Kidney capillary endothelial cell (primary cell): ENCODE results near the gene PALD1.
A peak's percentile ranks its signal among the peaks of the same experiment; 100 is the strongest.
"Not testable (repeated sequence)": the region's sequence is repeated elsewhere in the genome, so short reads cannot be mapped to it uniquely, and the experiment has no call there.

Experiments used
- DNase-seq: peaks from one replicate; pipeline ENCODE4 v3.0.0-alpha.2; 2018; ENCODE audit warnings: low spot score

The PALD1 gene

DNA sequence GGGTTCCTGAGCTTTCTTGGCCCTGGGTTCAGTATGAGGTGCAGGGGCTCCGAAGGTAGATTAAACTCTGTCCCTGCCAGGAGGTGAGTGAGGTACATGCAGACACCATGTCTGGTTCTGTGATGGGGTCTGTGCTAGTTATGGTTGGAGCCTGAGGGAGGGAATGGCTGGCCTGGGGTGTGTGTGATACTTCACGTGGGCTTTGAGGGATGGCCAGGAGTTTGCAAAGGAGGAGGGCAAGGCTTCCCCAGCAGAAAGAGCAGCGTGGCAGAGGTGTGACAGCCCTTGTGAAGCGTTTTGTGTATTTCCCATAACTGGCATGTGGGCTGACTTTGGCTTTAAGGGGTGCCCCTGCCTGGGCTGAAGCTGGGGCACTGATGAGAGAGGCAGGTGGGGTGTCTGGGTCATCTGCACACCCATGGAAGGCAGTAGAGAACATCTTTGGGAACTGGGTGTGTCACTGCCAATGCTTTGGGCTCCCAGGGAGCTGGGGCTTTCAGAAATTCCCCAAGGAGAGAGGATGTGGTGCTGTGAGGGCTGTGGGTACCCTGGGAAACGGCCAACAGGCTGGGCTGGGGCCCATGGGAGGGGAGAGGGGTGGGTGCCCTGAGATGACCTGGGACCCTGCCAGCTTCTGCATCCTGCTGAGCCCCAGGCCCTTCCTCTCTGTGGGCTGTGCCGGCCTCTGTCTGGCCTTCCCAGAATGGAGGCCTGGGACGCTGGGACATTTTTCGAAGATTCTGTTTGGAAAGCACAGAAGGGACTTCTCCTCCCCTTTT, 4.6 kb downstream of the PALD1 start:
- DNase-seq: no peak

DNA sequence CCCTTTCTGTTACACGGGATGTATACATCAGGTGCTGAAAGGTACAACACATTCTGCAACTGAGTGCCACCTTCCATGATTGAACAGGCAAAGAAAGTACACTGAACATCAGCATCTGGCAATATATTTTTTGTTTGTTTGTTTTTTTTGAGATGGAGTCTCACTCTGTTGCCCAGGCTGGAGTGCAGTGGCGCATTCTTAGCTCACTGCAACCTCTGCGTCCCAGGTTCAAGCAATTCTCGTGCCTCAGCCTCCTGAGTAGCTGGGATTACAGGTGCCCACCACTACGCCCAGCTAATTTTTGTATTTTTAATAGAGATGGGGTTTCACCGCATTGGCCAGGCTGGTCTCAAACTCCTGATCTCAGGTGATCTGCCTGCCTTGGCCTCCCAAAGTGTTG, 5.3 kb downstream of the PALD1 start:
- DNase-seq: not testable (repeated sequence)

DNA sequence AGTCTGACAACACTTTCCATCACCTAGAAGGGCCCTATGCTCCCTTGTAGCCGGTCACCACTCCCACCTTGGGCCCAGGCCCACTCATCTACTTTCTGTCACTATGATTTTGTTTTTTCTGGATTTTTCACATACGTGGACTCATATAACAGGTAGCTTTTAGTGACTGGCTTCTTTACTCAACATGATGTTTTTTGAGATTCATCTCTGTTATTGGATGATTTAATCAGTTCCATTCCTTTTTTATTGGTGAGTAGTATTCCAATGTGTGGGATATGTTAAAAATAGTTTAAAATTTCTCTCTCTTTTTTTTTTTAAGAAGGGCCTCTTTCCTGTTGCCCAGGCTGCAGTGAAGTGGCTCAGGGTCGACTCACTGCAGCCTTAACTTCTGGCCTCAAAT, 9.3 kb downstream of the PALD1 start:
- no peak for DNase-seq

DNA sequence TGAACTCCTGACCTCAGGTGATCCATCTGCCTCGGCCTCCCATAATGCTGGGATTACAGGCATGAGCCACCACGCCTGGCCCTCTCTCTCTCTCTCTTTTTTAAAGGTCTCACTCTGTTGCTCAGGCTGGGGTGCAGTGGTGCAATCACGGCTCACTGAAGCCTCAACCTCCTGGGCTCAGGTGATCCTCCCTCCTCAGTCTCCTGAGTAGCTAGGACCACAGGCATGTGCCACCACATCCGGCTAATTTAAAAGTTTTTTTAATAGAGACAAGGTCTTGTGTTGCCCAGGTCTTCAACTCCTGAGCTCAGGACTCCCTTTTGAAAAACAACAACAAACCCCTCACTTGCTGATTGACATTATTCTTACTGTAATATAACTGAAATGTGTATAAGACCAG, 11.6 kb downstream of the PALD1 start:
- no peak for DNase-seq

DNA sequence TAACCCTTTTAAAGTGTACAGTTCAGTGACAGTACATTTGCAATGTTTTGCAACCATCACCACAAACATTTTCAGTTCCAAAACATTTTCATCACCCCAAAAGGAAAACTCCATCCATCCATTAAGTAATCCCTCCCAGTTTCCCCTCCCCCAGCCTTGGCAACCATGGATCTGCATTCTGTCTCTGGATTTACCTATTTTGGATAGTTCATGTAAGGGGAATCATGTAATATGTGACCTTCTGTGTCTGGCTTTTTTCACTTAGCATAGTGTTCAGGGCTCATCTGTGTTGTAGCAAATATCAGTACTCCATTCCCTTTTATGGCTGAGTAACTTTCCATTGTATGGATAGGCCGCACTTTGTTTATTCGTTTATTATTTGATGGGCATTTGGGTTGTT, 13.0 kb downstream of the PALD1 start:
- DNase-seq: no peak

DNA sequence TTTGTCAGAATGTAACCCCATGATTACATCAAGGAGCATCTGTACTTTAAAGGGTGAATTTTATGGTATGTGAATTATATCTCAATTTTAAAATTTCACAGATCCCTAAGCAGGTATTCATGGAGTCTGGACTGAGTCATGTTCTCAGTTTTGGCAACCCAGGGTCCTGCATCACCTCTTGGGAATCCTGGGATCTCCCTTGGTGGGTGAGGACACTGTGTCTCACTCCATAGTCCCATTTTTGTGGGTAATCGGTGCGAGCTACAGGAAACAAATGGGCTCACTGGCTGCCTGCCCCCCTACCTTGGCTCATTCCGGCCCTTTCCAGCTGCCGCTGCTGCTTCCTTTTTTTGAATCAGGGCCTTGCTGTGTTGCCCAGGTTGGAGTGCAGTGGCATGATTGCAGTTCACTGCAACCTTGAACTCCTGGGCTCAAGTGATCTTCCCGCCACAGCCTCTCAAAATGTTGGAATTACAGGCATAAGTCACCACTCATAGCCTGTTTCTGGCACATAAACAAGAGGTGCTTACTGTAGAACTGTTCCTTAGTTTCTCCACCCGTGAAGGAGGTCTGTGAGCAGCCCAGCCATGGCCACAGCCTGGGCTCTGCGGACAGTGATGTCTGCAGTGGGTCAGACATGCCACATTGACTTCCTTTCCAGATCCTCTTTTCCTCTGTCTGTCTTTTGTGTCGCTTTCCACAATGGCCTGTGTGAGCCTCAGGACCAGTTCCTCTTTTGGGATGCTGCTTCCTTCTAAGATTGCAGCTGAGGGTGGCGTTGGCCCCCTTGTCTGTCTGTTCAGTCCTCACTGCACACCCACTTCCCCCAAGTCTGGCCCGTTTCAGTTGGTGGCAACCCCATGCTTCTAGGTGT, 14.5 kb downstream of the PALD1 start:
- DNase-seq: no peak

DNA sequence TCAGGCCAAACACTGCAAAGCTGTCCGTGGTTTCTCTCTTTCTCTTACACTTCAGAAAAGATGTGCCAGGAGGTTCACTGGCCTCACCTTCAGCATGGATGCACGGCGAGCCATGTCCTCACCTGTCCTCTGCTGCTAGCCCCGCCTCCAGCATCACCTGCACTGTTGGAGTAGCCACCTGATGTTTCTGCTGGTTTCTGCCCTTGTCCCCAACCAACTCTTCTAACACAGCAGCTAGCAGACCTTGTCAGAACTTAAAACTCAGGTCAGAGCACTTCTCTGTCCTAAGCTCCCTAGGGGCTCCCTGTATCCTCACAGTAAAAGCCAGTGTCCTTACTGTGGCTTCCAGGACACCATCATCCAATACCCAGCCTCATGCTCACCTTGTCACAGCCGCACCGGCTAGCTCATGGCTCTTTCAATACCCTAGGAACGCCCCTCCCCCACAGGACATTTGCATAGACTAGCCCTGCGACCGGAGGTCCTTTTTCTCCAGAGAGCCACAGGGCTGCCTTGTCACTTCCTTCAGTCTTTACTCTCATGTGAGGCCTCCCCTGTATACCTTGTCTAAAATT, 15.2 kb downstream of the PALD1 start:
- peak; percentile 78 for DNase-seq

DNA sequence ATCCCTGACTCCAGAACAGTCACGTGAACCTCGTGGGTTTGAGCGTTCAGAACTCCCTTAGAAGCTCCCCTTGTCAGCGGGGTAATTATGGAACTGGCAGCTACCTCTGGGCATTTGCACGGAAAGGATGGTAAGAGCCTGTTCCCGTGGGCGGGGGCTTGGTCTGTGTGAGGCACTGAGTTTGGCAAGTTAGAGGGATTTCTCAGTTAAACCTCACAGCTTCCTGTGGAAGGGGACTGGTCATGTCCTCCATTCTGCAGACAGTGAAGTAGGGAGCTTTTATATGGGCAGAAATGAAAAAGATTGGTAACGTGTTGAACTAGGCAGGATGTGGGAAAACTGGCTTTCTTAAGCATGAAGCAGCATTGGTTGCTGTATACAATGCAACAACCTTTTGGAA, 16.0 kb downstream of the PALD1 start:
- DNase-seq: no peak

DNA sequence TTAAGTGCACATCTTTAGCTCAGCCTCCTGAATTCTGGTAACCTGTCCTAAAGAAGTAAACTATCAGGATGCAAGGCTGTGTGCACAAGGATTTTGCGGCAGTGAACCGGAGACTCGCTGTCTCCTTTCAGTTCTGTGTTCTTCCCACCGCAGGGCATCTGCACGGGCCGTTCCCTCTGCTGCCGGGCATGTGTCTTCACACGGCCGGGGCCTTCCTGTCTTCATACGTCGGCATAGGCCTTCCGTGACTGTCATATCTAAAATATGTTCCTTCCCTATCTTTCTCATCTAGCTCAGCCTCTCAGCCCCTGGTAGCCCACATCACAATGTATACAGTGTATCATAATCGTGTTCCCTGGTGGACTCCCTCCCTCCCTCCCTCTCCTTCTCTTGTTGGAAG, 16.4 kb downstream of the PALD1 start:
- peak; percentile 76 for DNase-seq

DNA sequence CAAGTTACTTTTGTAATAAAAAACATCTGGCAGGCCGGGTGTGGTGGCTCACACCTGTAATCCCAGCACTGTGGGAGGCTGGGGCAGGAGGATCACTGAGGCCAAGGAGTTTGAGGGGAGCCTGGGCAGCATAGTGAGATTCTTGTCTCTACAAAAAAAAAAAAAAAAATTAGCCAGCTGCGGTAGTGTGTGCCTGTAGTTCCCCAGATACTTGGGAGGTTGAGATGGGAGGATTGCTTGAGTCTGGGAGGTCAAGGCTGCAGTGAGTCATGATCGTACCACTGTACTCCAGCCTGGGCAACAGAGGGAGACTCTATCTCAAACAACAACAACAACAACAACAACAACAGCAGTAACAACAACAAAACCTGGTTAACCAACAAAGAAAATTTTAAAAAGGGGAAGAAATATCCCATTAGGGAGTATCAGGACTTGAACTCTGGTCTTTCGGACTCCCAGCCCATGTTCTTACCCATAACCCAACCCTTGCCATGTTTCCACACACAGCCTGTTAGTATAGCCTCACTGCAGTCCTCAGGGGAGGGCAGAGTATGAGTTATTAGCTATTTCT, 17.2 kb downstream of the PALD1 start:
- DNase-seq: no peak

DNA sequence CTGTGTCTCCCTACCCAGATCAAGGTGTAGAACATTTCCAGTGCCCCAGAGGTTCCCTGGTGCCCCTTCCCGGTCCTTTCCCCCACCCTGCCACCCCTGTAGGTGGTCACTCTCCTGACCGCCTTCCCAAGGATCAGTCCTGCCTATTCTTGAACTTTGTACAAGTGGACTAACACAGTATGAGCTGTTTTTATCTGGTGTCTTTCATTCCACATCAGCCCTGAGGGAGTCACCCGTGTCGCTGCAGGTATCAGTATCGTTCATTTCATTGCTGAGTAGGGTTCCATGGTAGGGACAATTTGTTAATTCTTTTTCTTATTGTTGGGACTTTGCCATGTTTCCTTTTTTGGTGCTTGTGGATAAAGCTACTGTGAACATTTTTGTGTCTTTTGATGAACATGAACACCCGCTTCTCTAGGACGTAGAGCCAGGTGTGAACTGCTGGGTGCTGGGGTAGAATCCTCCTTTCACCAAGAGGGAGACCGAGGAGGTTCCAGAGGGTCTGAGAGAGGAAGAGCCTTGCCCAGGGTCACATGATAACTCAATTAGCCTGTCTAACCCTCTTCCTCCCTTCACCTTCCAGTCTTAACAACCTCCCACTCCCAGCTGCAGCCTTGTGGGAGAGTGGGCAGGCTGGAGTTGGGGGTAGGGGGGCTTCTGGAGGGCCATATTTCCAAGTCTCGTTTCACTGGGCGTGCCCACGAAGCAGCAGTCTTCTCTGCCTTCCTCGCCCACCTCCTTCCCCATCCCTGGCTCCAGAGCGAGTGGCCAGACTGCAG, 18.0 kb downstream of the PALD1 start:
- DNase-seq: no peak

DNA sequence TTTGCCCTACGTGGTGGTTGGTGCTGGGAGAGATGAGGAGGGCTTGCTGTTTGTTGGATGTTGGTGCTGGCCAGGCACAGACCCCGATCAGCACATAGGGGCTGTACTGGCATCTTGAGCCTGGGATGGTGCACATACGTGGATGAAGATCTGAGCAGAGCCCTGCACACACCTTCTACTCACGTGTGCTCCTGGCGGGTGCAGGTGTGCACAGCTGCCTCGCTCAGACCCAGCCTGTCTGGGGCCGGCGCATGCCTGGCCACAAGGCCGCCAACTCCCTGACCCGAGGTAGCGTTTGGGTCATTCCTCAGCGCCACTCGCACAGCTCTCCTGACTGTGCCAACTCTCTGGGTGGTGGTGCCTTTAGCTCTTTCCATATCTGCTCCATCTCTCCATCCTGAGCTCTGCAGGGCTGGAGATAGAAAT, 18.6 kb downstream of the PALD1 start:
- DNase-seq: no peak

DNA sequence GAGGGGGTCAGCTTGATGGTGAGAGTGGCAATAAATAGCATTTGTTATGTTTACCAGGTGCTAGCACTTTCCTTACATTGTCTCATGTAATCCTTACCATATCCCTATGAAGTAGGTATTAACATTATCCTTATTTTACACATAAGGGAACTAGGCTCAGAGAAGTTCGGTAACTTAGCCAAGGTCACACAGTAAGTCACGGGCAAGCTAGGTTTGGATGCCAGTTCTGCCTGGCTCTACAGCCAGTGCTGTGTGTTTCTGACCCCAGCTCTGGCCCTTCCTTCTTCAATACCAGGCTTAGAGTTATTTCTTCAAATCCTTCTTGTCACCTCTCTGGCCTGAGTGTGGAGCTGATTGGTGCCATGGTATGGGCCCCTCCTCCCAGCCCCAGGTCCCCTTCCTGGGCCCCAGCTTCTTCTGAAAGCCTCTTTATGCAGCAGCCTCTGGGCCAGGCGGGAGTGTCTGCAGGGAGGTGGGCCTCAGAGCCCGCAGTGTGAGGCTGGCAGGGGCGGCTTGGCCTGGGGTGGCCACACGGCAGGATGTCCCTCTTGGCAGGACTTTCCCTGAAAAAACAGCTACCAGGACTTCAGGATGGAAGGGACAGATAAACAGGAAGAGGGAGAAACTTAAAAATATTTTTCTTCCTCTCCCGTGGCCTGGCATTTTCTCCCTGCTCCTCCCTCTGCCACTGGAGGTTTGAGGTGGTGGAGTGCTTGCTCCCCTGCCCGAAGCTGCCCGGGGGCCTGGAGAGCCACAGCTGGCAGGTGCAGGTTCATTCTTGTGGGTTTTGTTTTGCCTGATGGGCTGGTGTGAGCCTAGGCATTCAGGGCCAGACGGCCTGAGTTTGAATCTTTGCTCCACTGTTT, 20.6 kb downstream of the PALD1 start:
- no peak for DNase-seq

DNA sequence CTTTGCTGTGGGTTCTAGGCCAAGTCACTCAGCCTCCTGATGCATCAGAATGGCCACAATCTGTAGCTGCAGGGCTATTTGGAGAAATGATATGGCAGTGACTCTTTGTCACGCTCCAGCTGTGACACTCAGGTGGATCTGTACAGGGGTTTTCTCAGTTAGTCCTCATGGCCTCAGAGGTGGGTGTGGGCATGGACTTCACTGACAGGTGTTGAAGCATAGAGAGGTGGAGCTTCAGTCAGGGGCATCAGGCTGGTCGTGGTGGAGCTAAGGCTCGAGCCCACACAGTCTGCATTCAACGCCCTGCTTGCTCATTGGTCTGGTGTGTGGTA, 21.2 kb downstream of the PALD1 start:
- no peak for DNase-seq

DNA sequence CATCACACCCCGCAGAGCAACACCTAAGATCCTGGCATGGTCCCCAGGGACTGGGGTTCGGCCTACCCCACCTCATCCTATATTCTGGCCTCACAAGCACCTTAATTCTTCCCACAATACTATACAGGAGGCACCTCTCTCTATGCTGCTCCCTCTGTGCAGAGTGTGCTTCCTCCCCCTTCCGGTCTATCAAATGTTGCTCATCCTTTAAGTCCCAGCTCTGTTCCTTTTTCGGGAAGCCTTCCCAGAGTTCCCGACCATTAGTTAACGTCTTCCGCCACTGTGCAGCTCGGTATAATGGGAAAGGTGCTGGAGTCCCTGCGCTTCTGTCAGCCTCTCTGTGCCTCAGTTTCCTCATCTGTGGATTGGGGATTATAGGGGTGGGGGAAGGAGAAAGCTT, 21.8 kb downstream of the PALD1 start:
- no peak for DNase-seq

DNA sequence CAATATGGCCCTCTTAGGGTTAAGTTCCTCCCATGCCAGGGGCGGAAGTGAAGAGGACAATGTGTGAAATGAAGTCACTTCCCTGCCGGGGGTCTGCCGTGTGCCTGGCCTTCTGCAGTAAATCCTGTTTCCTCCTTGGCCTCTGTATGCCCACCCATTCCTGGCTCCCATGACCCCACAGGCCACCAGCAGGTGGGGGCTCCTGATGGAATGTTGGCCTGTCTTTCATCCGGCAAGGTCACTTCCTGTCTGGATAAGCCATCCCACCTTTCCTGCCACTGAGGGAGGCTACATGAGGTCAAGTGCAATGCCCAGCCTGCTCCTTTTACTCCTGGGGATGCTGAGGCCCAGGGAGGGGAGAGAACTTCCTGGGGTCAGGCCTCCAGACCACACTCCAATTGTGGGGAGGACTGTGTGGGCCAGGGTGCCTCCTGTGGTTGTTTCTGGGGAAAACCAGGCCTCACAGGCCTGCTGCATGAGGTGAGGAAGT, 22.3 kb downstream of the PALD1 start:
- peak; percentile 96 for DNase-seq

DNA sequence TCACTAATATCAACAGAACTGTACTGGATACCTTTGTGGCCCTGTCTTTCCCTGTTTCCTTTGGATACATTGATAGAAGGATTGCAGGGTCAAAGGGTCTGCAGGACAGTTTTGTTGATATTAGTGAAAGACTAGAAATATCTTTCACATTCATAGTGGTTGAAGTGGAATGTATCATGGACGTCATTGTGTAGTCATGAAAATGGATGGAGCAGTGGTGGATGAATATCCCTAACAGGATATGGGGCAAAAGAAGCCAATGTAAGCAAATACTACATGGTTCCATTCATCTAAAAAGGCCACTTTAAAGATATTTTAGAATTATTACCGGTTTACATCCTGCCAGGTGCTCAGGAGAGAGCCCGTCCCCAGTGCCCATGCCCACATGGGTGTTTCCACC, 23.8 kb downstream of the PALD1 start:
- no peak for DNase-seq

DNA sequence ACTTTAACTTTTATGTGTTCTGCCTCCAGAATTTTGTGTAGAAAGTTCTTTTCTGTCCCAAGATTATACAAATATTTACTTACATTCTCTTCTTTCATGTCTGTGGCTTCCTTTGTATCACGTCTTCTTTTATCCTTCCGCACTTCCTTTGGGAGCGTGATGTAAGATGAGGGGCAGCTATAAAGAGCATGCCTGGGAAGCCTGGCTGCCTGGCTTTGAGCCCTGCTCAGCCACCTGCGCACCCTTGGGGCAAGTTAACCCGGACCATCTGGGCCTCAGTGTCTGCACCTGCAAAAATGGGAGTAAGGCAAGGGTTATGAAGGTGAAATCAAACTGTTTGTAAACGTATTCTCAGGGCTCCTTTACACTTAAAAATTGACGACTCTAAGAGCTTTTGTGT, 25.2 kb downstream of the PALD1 start:
- no peak for DNase-seq

DNA sequence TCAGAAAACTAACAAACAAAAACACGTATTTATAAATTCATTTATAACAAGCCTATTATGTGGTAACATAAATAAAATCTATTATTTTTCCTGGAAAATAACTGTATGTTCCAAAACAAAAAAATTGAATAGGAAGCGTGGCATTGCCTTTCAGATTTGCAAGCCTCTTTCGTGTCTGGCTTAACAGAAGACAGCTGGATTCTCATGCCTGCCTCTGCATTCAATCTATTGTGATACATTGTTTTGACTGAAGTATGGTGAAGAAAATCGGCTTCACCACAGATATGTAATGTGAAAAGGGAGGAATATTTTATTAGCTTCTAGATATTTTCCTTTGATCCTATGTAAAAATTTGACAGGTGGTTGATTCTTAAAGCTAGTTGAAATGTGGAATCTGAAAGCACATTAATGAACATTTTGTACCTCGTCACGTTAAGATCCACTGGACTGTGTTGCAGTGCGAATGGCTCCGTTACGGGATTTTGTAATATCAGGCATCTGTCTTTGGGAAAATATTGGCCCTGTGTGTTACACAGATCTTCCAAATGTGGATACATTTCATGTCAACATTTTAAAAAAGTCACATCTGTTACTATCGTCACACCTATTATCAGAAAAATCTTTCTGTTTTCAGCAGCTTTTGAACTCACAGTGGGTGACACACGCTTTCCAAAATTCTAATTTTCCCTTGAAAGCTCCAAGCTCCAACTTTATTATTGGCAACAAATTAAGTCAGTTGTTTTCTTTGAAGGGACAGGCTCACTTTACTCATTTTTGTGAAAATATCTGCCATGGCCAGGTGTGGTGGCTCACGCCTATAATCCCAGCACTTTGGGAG, 26.2 kb downstream of the PALD1 start:
- no peak for DNase-seq

DNA sequence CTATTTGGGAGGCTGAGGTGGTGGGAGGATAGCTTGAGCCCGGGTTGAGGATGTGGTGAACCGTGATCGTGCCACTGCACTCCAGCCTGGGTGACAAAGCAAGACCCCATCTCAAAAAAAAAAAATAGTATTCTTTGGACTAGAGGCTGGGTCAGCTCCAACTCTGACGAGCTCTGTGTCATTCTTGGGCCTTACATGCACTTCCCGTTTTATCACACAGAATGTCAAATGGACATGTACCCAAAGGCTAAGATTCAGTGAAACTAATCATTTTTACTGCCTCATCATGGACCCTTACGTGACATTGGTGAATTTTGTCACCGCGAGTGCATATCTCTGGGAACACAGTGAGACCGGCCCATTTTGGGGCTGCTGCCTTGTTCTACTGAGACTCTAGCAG, 27.3 kb downstream of the PALD1 start:
- DNase-seq: no peak
